GM18511 (cell line): ENCODE results near the gene ZNF106.

ENCODE experiments used
- ATAC-seq: cut with Tn5 transposase; IDR thresholded peaks from one replicate; pipeline ENCODE4 v1.9.1; 2021; ENCODE audit warnings: mild to moderate bottlenecking, moderate library complexity; ENCODE audit not compliant: unreplicated experiment

The ZNF106 gene

GRCh38 chr15:42409011-42409410 is 81.9 kb downstream of the ZNF106 start:
- ATAC-seq: no peak

GRCh38 chr15:42408178-42408577 is 82.8 kb downstream of the ZNF106 start:
- ATAC-seq: no peak

GRCh38 chr15:42405863-42406482 is 85.0 kb downstream of the ZNF106 start:
- no peak for ATAC-seq

GRCh38 chr15:42404461-42405235 is 86.3 kb downstream of the ZNF106 start:
- no peak for ATAC-seq

- ATAC-seq: no peak
Measured at GRCh38 chr15:42403389-42403788, 87.6 kb downstream of the ZNF106 start.

- ATAC-seq: no peak
Measured at GRCh38 chr15:42402455-42403205, 88.3 kb downstream of the ZNF106 start.

GRCh38 chr15:42401544-42402454 is 89.1 kb downstream of the ZNF106 start:
- ATAC-seq: no peak

- no peak for ATAC-seq
Measured at GRCh38 chr15:42395838-42396237, 95.1 kb downstream of the ZNF106 start.

GRCh38 chr15:42394106-42394505 is 96.8 kb downstream of the ZNF106 start:
- ATAC-seq: no peak

- ATAC-seq: no peak
Measured at GRCh38 chr15:42392309-42393024, 98.5 kb downstream of the ZNF106 start.

GRCh38 chr15:42387603-42388002 is 103.3 kb downstream of the ZNF106 start:
- no peak for ATAC-seq

GRCh38 chr15:42385980-42386700 is 104.8 kb downstream of the ZNF106 start:
- ATAC-seq: no peak

GRCh38 chr15:42385206-42385979 is 105.5 kb downstream of the ZNF106 start:
- ATAC-seq: no peak

- ATAC-seq: no peak
Measured at GRCh38 chr15:42384597-42384996, 106.3 kb downstream of the ZNF106 start.

- no peak for ATAC-seq
Measured at GRCh38 chr15:42378011-42378410, 112.9 kb downstream of the ZNF106 start.

- no peak for ATAC-seq
Measured at GRCh38 chr15:42375941-42376340, 115.0 kb downstream of the ZNF106 start.

GRCh38 chr15:42375252-42375651 is 115.7 kb downstream of the ZNF106 start:
- ATAC-seq: no peak

GRCh38 chr15:42374810-42375209 is 116.1 kb downstream of the ZNF106 start:
- ATAC-seq: no peak

GRCh38 chr15:42373936-42374335 is 117.0 kb downstream of the ZNF106 start:
- ATAC-seq: no peak
